Effector memory CD8-positive, alpha-beta T cell (primary cell): ENCODE measurements around the gene MXD1.
"Not testable (repeated sequence)": the region's sequence is repeated elsewhere in the genome, so short reads cannot be mapped to it uniquely, and the experiment has no call there.

Experiments
- ATAC-seq: fragments of 150-1000 bp; cut with Tn5 transposase; replicated peaks from 2 replicates; pipeline ENCODE4 v1.10.0; 2021; ENCODE audit warnings: mild to moderate bottlenecking, moderate library complexity
- DNase-seq, 3 experiments: peaks; one replicate each; pipeline ENCODE4 v3.0.0; 2021
- H3K27ac Mint-ChIP-seq, 2 donors: one replicate each; pipeline ENCODE4 v1.8.0; 2022; ENCODE audit warnings: mild to moderate bottlenecking in 2 of 2, mixed read lengths in 2 of 2, moderate library complexity in 2 of 2
- H3K27me3 Mint-ChIP-seq, 2 donors: one replicate each; pipeline ENCODE4 v1.8.0; 2022; ENCODE audit warnings: mixed read lengths in 2 of 2
- H3K36me3 Mint-ChIP-seq: one replicate; pipeline ENCODE4 v1.8.0; 2022; ENCODE audit warnings: mild to moderate bottlenecking, moderate library complexity, mixed read lengths; ENCODE audit not compliant: insufficient read depth
- H3K4me1 Mint-ChIP-seq, 2 donors: one replicate each; pipeline ENCODE4 v1.8.0; 2022; ENCODE audit warnings: low read depth in 2 of 2, mixed read lengths in 2 of 2
- H3K4me3 Mint-ChIP-seq, 2 donors: one replicate each; pipeline ENCODE4 v1.8.0; 2022; ENCODE audit warnings: mild to moderate bottlenecking in 2 of 2, mixed read lengths in 2 of 2, moderate library complexity in 2 of 2
- H3K9me3 Mint-ChIP-seq, 2 donors: one replicate each; pipeline ENCODE4 v1.8.0; 2022; ENCODE audit warnings: mixed read lengths in 2 of 2

MXD1 gene

DNA sequence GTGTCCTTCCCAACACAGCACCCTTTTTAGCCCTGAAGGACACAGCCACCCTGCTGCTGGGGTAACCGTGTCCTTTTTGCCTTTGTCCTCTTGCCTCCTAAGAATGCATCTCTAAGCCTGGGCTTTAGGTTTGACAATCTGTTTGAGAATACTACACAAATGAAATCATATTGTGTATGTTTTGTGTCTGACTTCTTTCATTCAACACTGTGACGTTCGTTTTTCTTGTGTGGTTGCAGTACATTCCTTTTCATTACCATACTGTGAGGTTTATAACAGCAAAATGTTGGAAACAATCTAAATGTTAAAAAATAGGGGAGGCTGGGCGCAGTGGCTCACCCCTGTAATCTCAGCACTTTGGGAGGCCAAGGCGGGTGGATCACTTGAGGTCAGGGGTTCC, 35.3 kb downstream of the MXD1 start:
- H3K4me3 Mint-ChIP-seq = no peak overlapping the region
- peaks cover 6% of the 10 kb centered on the region for H3K36me3 Mint-ChIP-seq
- no peaks in the 10 kb centered on the region for H3K9me3 Mint-ChIP-seq
- ATAC-seq = no peak
- peaks cover 25 to 26% of the 10 kb centered on the region in 2 donors for H3K4me1 Mint-ChIP-seq
- DNase-seq = no peak
- peaks cover 6 to 13% of the 10 kb centered on the region in 2 donors for H3K27me3 Mint-ChIP-seq
- no peak overlapping the region for H3K27ac Mint-ChIP-seq

DNA sequence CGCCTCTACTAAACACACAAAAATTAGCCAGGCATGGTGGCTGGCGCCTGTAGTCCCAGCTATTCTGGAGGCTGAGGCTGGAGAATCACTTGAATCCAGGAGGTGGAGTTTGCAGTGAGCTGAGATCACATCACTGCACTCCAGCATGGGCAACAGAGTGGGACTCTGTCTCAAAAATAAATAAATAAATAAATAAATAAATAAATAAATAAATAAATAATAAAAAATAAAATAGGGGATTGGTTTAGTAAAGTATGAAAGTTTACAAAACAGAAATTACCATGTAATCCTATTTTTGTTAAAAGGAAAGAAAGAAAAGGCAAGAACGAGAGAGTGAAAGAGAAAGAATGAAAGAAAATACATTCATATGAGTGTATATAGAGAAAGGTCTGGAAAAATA, 35.8 kb downstream of the MXD1 start:
- ATAC-seq, H3K36me3 Mint-ChIP-seq, DNase-seq, H3K27ac Mint-ChIP-seq, H3K4me3 Mint-ChIP-seq, H3K9me3 Mint-ChIP-seq: not testable (repeated sequence)
- H3K27me3 Mint-ChIP-seq = peaks cover 6 to 13% of the 10 kb centered on the region in 2 donors
- H3K4me1 Mint-ChIP-seq = peaks cover 21 to 22% of the 10 kb centered on the region in 2 donors

DNA sequence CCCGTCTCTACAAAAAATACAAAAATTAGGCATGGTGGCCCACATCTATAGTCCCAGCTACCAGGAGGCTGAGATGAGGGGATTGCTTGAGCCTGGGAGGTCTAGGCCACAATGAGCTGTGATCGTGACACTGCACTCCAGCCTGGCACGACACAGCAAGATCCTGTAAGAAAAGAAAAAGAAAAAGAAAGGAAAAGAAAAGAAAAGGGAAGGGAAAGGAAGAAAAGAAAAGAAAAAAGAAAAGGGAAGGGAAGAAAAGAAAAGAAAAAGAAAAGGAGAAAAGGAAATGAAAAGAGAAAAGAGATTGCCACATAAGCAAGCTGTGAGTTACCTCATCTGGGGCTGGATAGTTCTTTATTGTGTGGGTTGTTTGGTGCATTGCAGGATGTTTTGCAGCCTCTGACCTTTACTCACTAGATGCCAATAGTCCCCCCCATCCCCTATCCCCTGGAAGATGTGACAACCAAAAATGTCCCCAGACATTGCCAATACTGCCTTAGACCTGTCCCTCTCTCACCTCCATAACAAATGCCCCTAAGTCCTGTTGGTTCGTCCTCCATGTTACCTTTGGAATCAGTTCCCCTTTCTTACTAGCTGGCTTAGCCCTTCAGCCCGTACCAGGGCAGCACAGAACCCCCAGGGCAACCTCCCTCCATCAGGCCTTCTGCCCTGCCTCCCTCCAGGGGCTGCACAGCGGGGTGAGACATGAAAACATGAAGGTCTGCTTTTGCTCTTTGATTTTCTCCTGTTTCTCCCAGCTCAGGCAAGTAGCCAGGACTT, 37.6 kb downstream of the MXD1 start:
- H3K9me3 Mint-ChIP-seq = no peaks in the 10 kb centered on the region
- no peak for ATAC-seq
- no peak overlapping the region for H3K4me3 Mint-ChIP-seq
- peaks cover 3% of the 10 kb centered on the region in 2 donors for H3K4me1 Mint-ChIP-seq
- H3K27ac Mint-ChIP-seq = no peak overlapping the region
- H3K27me3 Mint-ChIP-seq = peaks cover 6 to 13% of the 10 kb centered on the region in 2 donors
- no peak for DNase-seq
- peaks cover 2% of the 10 kb centered on the region for H3K36me3 Mint-ChIP-seq

DNA sequence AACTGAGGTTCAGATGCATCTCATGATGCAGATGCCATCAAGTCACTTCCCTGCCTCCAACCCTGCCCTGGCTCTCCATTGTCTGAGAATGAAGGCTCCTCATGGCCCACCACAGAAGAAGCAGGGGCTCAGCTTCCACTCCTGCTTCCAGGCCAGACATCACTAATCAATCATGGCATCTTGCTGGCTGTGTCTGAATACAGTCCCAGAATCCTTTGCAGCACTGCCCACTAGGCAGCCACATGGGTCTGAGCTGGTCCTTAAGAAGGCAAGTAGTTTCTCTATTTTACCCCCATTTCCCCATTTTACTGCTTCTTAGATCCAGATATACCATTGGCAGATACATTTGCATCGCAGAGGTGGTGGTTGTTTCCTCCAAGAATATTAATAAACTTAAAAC, 39.2 kb downstream of the MXD1 start:
- no peaks in the 10 kb centered on the region for H3K36me3 Mint-ChIP-seq
- ATAC-seq (no peak), DNase-seq (no peak)
- no peak overlapping the region for H3K4me3 Mint-ChIP-seq
- H3K27ac Mint-ChIP-seq = peak overlapping the region; percentile 46 to 64
- H3K27me3 Mint-ChIP-seq = peaks cover 8 to 13% of the 10 kb centered on the region in 2 donors
- no peaks in the 10 kb centered on the region for H3K9me3 Mint-ChIP-seq
- peaks cover 4 to 6% of the 10 kb centered on the region in 2 donors for H3K4me1 Mint-ChIP-seq

DNA sequence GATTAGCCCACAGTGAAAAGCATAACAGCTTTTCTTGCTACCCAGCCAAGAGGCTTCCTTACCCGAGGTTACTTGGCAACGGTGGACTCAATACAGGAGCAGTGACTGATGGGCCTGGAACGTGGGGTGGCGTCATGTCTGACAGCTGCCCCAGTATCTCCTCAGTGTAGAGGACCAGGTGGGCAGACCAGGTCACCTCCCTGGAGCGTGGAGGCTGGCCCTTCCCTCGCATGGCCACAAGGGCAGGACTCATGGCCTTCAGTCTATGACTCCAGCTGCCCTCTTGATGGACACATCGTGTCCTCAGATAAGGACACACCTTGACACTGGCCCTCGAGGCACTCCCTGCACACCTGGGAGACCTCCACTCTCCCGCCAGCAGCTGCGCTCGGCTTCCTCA, 40.1 kb downstream of the MXD1 start:
- Mint-ChIP-seq H3K36me3 (no peaks in the 10 kb centered on the region), H3K9me3 (no peaks in the 10 kb centered on the region), H3K4me1 (peaks cover 4 to 6% of the 10 kb centered on the region in 2 donors), H3K4me3 (no peak overlapping the region), H3K27me3 (peaks cover 13 to 15% of the 10 kb centered on the region in 2 donors), H3K27ac (no peak overlapping the region)
- ATAC-seq = no peak
- no peak for DNase-seq

DNA sequence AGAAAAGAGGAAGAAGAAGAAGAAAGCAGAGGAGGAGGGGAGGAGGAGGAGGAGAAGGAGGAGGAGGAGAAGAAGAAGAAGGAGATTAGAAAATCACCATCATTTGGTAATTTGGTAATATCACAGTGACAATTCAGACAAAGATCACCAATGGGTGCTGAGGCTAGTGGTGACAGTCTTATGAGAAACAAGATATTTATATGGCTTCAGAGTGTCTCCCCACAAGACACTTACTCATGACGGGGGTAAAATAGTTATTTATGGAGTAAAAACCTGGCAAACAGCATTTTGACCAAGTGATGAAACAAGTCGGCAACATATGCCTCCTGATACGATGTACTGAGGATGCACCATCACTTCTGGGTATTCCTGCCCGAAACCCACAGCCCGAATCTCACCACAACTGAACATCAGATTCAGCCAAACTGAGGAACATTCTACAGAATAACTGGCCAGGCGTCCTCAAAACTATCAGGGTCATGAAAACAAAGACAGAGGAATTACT, 41.6 kb downstream of the MXD1 start:
- peaks cover 13 to 15% of the 10 kb centered on the region in 2 donors for H3K27me3 Mint-ChIP-seq
- peaks cover 4 to 6% of the 10 kb centered on the region in 2 donors for H3K4me1 Mint-ChIP-seq
- H3K9me3 Mint-ChIP-seq = no peaks in the 10 kb centered on the region

DNA sequence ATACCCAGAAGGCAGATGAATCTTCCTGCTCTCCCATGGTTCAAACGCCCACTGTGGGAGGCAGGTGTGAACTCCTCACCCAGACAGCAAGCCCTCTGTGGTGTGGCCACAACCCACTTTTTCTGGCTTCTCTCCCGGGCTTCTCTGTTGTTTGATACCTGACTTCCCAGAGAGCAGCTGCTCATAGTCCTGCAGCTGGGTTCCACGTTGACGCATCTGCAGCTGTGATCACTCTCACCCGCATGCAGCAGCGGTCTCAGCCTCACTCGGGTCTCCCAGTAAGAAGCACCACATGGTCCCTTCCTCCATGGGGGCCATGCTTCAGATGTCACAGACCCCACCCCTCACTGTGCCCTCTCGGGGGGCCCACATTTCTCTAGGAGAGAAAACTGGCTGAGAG, 43.1 kb downstream of the MXD1 start:
- Mint-ChIP-seq H3K27ac (no peak overlapping the region), H3K36me3 (no peaks in the 10 kb centered on the region), H3K4me1 (peaks cover 4 to 6% of the 10 kb centered on the region in 2 donors), H3K9me3 (no peaks in the 10 kb centered on the region), H3K27me3 (peaks cover 13 to 15% of the 10 kb centered on the region in 2 donors), H3K4me3 (no peak overlapping the region)
- ATAC-seq (peak; percentile 27), DNase-seq (no peak)

More for the DNA sequence above, 41.6 kb downstream of the MXD1 start:
- ATAC-seq = no peak
- no peaks in the 10 kb centered on the region for H3K36me3 Mint-ChIP-seq
- H3K4me3 Mint-ChIP-seq = no peak overlapping the region
- no peak for DNase-seq
- no peak overlapping the region for H3K27ac Mint-ChIP-seq

DNA sequence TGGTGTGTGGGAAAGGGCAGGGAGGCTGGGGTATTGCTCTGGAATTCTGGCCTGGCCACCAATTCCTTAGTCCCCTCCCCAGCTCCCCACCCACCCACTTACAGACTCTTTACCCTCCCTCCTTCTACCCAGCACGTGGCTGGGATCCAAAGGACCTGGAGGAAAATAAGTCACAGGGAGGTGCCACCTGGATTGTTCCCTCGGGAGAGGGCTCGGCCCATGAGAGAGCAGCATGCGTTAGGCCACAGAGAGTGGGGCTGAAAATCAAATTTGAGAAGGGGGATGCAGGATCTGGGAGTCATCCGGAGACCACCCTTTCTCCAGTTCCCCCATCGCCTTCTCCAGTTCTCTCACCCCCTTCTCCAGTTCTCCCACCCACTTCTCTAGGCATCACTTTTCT, 43.6 kb downstream of the MXD1 start:
- no peak overlapping the region for H3K4me3 Mint-ChIP-seq
- peaks cover 4 to 6% of the 10 kb centered on the region in 2 donors for H3K4me1 Mint-ChIP-seq
- H3K27me3 Mint-ChIP-seq = peaks cover 13 to 15% of the 10 kb centered on the region in 2 donors
- no peaks in the 10 kb centered on the region for H3K36me3 Mint-ChIP-seq
- no peak overlapping the region for H3K27ac Mint-ChIP-seq
- DNase-seq (no peak), ATAC-seq (no peak)
- no peaks in the 10 kb centered on the region for H3K9me3 Mint-ChIP-seq

DNA sequence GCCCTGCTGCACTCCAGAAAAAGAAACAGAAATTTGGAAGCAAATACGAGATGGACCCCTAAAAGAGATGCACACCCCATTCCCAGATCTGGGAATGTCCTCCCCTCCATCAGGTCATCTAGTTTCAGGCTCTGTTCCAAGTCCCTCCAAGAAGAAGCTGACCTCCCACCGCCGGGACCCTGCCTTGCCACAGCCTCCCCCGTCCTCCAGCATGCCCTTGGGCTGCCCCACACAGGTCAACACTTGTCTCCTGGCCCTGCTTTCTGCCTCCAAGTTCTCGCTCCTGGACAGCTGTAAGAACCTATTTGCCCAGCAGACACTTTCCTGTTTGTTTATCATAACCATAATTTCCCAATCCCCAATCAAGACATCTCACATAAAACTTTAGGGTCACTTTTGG, 44.5 kb downstream of the MXD1 start:
- H3K4me3 Mint-ChIP-seq = no peak overlapping the region
- peaks cover 9 to 12% of the 10 kb centered on the region in 2 donors for H3K27me3 Mint-ChIP-seq
- peaks cover 4 to 6% of the 10 kb centered on the region in 2 donors for H3K4me1 Mint-ChIP-seq
- DNase-seq (no peak), ATAC-seq (no peak)
- peak overlapping the region; percentile 29 to 62 for H3K27ac Mint-ChIP-seq
- no peaks in the 10 kb centered on the region for H3K36me3 Mint-ChIP-seq
- no peaks in the 10 kb centered on the region for H3K9me3 Mint-ChIP-seq

DNA sequence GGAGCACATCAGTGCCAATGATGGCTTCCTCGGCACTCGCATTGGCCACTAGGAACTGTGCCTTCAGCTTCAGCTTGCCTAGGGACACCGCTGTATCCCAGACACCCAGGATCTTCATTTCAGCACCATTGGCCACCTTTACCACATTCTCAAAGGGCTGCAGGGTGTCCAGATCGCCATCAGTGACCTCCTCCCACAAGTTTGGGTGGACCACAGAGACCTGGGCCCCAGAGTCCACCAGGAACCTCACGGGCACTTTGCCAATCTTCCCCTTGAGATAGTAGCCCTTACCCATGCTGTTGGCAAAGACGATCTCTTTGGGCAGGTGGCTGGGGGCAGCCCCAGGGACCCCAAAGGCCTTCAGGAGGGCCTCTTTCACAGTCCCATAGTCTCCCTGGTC, 45.9 kb downstream of the MXD1 start:
- Mint-ChIP-seq H3K27me3 (peaks cover 0 to 9% of the 10 kb centered on the region in 2 donors), H3K27ac (no peak overlapping the region), H3K4me3 (no peak overlapping the region), H3K36me3 (no peaks in the 10 kb centered on the region), H3K9me3 (no peaks in the 10 kb centered on the region), H3K4me1 (peaks cover 4 to 10% of the 10 kb centered on the region in 2 donors)
- DNase-seq = no peak
- no peak for ATAC-seq

DNA sequence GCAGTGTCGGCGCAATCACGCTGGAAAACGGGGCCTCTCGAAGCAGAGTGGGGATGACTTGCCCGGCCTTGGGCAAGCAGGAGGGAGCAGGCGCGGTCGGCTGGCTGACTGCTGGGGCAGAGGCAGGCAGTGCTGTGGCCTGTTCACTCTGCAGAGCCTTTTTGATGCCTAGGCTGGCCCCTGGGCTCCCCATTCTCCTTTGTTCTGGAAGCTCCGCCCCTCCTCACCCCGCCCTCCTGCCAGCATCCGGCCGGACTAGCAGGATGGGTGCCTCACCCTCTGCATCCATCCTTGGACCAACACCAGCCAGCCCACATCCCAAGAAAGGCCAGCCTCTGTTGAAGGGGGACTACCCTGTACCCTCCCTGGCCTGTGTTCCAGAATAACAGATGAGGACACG, 46.6 kb downstream of the MXD1 start, which contains the start of gene ASPRV1:
Gene ASPRV1 (minus strand): TSS at position 136 of the 400 bp plus-strand sequence. CDS start 195 bp downstream, outside the sequence.
- Mint-ChIP-seq H3K36me3 (no peaks in the 10 kb centered on the region), H3K4me1 (peaks cover 4 to 10% of the 10 kb centered on the region in 2 donors), H3K4me3 (no peak within 1 kb of the TSS), H3K27ac (no peak within 1 kb of the TSS), H3K9me3 (no peaks in the 10 kb centered on the region), H3K27me3 (peaks cover 0 to 9% of the 10 kb centered on the region in 2 donors)
- DNase-seq = no peak
- ATAC-seq = no peak

DNA sequence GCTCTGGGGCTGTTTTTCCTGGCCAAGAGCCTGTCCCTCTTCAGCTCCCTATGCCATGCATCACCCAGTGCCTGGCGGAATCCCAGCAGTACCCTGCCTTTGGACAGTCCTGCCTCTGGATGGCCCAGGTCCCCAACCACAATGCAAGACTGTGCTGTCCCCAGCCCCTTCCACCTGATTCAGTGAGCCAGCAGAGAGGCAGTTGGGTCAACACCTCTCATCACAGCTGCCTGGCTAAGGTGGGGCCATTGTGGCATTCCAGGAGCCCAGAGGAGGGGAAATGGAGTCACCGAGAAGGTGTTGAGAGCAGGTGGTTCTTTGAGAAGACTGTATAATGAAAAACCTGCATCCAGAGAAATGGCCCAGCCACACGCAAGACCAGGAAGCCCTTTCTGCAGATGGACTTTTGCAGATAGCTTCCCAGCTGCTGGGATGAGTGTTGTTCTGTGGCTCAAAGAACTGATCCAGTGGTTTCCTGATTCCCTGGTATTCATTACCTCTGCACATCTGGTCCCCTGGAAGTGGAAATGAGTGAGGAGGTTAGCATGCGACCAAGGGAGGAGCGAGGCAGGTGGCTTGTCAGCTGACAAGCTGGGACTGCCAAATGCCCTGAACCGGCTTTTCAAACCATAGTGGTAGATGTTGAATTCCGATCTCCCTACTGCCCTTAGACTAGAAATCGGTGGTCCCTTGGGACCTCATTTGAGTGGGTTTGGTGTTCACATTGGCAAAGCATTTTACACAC, 48.2 kb downstream of the MXD1 start:
- peaks cover 0 to 9% of the 10 kb centered on the region in 2 donors for H3K27me3 Mint-ChIP-seq
- DNase-seq (no peak), ATAC-seq (no peak)
- no peaks in the 10 kb centered on the region for H3K9me3 Mint-ChIP-seq
- peak overlapping the region in 1 of 2 donors; percentile 33 for H3K27ac Mint-ChIP-seq
- no peaks in the 10 kb centered on the region for H3K36me3 Mint-ChIP-seq
- no peak overlapping the region for H3K4me3 Mint-ChIP-seq
- H3K4me1 Mint-ChIP-seq = peaks cover 0 to 5% of the 10 kb centered on the region in 2 donors

DNA sequence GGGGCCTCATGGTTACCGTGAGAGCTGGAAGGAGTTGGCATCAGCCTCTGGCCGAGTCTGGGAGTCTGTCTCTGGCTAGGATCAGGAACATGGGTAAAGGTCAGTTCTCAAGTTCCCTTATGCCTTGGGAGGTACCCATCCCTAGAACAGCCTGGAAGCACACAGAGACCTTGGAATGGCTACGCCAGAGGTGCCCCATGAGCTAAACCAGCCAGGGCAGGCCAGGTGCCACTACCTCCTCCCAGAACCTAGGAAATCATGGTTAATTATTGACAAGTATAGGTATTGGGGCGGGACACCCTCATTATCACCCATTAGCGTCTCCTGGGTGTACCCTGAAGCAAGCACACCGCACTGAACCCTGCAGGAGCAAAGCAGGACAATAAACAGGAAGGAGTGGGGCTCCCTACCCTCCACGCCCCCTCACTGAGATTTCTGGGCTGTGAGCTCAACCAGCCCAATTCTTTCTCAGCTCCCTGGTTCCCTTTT, 49.5 kb downstream of the MXD1 start:
- Mint-ChIP-seq H3K4me1 (peaks cover 0 to 4% of the 10 kb centered on the region in 2 donors), H3K9me3 (no peaks in the 10 kb centered on the region), H3K4me3 (no peak overlapping the region), H3K27ac (peak overlapping the region in 1 of 2 donors; percentile 33), H3K36me3 (no peaks in the 10 kb centered on the region), H3K27me3 (peaks cover 0 to 4% of the 10 kb centered on the region in 2 donors)
- ATAC-seq (no peak), DNase-seq (no peak)
